Measurements from ENCODE around the gene KRTAP12-3.

DNA sequence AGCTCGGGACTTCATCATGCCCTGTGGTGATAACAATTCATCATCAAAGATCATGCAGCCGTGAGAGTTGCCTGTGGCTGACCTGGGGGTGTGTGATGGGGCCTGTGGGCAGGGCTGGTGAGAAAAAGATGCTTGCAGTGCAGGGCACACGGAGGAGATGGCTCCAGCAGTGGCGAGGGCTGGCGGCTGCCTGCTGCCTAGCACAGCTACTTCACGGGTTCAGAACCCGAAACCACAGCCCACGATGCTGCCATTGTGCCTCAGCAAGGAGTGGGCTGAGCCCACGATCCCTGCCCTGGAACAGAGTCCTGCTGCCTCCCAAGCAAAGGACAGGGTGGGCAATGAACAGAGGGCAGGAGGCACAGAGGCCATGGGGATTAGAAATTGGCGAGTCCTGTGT is 31.5 kb upstream of the KRTAP12-3 start:
- TF ChIP-seq, protein P1, sequence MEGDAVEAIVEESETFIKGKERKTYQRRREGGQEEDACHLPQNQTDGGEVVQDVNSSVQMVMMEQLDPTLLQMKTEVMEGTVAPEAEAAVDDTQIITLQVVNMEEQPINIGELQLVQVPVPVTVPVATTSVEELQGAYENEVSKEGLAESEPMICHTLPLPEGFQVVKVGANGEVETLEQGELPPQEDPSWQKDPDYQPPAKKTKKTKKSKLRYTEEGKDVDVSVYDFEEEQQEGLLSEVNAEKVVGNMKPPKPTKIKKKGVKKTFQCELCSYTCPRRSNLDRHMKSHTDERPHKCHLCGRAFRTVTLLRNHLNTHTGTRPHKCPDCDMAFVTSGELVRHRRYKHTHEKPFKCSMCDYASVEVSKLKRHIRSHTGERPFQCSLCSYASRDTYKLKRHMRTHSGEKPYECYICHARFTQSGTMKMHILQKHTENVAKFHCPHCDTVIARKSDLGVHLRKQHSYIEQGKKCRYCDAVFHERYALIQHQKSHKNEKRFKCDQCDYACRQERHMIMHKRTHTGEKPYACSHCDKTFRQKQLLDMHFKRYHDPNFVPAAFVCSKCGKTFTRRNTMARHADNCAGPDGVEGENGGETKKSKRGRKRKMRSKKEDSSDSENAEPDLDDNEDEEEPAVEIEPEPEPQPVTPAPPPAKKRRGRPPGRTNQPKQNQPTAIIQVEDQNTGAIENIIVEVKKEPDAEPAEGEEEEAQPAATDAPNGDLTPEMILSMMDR (IDR thresholded peaks at IDR 0.05), result no peak
- no peak for TF ChIP-seq RFX5 (IDR thresholded peaks at IDR 0.05; ENCODE audit: low read length)
- no peak for TF ChIP-seq YY1 (IDR thresholded peaks at IDR 0.05; ENCODE audit: low read depth)

Measured in SK-N-SH (cell line).